ENCODE measurements around the gene TPK1.
"Not testable (repeated sequence)": the region's sequence is repeated elsewhere in the genome, so short reads cannot be mapped to it uniquely, and the experiment has no call there.

TPK1 gene

DNA sequence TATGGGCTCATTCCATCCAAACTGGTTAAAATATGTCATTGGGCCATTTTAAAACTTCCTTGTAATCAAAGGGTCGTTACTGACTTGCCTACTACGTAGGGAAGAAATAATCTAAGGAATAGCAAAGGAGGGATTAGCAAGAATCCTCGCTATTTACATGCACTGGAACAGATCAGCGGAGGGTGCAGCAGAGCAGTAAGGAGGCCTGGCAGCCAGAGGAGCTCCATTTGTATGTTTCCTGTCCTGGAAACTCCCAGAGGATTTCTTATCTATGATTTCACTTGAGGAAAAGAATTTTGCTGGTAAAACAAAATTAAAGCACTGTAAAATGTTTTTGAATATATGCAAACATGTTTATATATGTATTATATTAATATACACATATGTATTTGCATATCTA lies 107.3 kb downstream of the TPK1 start:
- H3K36me3 Mint-ChIP-seq (ENCODE audit: insufficient read depth) = no peaks in the 10 kb centered on the region
- H3K27me3 Mint-ChIP-seq = no peaks in the 10 kb centered on the region
- no peak overlapping the region for H3K4me3 Mint-ChIP-seq
- no peak for DNase-seq (ENCODE audit: low spot score in 2 of 2)
- H3K4me1 Mint-ChIP-seq = no peaks in the 10 kb centered on the region
- H3K27ac Mint-ChIP-seq (ENCODE audit: low read depth) = no peak overlapping the region
- ATAC-seq (replicated peaks; ENCODE audit: extremely low read depth, poor library complexity, severe bottlenecking) = no peak
- no peaks in the 10 kb centered on the region for H3K9me3 Mint-ChIP-seq

DNA sequence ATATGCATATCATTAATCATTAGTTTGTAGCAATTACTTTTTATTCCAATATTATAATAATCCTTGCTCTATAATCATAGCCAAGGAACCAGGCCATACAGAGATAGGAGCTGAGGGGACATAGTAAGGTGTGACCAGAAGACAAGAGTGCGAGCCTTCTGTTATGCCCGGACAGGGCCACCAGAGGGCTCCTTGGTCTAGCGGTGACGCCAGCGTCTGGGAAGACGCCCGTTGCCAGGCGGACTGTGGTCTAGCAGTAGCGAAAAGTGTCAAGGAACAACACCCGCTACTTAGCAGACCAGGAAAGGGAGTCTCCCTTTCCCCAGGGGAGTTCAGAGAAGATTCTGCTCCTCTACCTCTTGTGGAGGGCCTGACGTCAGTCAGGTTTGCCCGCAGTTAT lies 109.0 kb downstream of the TPK1 start:
- not testable (repeated sequence) for H3K27me3 Mint-ChIP-seq; H3K4me1 Mint-ChIP-seq; H3K9me3 Mint-ChIP-seq; H3K36me3 Mint-ChIP-seq (ENCODE audit: insufficient read depth); DNase-seq (ENCODE audit: low spot score in 2 of 2); ATAC-seq (replicated peaks; ENCODE audit: extremely low read depth, poor library complexity, severe bottlenecking); H3K27ac Mint-ChIP-seq (ENCODE audit: low read depth); H3K4me3 Mint-ChIP-seq

DNA sequence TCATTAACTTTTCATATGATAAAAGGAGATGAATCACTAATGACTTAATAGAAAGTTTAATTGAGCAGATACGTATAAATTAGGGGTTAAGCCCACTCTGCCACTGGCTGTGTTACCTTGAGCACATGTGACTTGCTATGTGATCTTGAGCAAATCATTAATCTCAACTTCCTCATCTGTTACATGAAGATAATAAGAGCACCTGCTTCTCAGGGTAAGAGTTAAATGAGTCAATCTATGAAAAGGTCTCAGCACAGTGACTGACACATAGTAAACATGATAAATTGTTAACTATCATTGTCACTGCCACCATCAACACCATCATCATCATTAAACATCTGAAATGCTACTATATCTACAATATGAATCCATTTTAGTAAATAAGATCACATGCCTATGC lies 110.8 kb downstream of the TPK1 start:
- no peaks in the 10 kb centered on the region for H3K27me3 Mint-ChIP-seq

DNA sequence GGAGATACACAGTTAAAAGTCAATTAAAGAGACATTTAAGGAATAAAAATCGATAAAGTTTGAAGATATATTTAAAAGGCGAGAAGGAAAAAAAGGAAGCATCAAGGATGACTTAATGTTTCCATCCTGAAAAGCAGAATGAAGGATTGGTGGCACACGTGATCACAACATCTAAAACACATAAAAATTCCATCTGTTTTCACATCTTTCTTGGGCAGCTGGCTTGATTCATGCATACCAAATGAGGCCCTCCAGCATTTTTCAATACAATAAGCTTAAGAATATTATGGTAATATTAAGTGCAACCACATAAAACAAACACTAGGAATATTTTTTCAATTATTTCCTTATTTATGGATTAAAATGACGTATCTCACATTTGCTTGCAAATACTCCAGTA lies 112.6 kb downstream of the TPK1 start:
- no peak for ATAC-seq (replicated peaks; ENCODE audit: extremely low read depth, poor library complexity, severe bottlenecking)
- no peak overlapping the region for H3K4me3 Mint-ChIP-seq

More for the DNA sequence above, 110.8 kb downstream of the TPK1 start:
- H3K27ac Mint-ChIP-seq (ENCODE audit: low read depth) = no peak overlapping the region
- no peak for ATAC-seq (replicated peaks; ENCODE audit: extremely low read depth, poor library complexity, severe bottlenecking)
- no peak for DNase-seq (ENCODE audit: low spot score in 2 of 2)
- H3K4me1 Mint-ChIP-seq = peaks cover 7% of the 10 kb centered on the region
- no peak overlapping the region for H3K4me3 Mint-ChIP-seq
- H3K9me3 Mint-ChIP-seq = no peaks in the 10 kb centered on the region
- H3K36me3 Mint-ChIP-seq (ENCODE audit: insufficient read depth) = peaks cover 1% of the 10 kb centered on the region

DNA sequence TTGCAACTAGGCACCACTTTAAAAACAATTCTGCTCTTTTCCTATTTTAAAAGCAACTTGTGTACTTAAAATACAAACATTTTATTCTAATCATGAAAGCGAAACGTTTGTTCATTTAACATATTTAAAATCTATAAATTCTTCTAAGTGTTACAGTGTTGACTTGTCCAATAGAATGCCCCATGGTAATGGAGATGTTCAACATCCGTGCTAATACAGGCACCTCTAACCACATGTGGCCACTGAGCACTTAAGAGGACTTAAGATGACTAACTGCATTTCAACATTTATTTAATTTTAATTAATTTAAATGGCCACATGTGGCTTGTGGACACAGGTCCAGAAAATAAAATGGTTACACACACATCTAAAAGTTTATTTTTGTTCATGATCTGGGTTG lies 115.1 kb downstream of the TPK1 start:
- DNase-seq (ENCODE audit: low spot score in 2 of 2) = no peak
- Mint-ChIP-seq H3K4me3 (no peak overlapping the region), H3K27ac (ENCODE audit: low read depth) (no peak overlapping the region), H3K27me3 (no peaks in the 10 kb centered on the region), H3K9me3 (peaks cover 6% of the 10 kb centered on the region), H3K36me3 (ENCODE audit: insufficient read depth) (peaks cover 1% of the 10 kb centered on the region), H3K4me1 (peaks cover 7% of the 10 kb centered on the region)
- no peak for ATAC-seq (replicated peaks; ENCODE audit: extremely low read depth, poor library complexity, severe bottlenecking)

More for the DNA sequence above, 112.6 kb downstream of the TPK1 start:
- peaks cover 6% of the 10 kb centered on the region for H3K9me3 Mint-ChIP-seq
- H3K36me3 Mint-ChIP-seq (ENCODE audit: insufficient read depth) = peaks cover 1% of the 10 kb centered on the region
- DNase-seq (ENCODE audit: low spot score in 2 of 2) = no peak
- H3K4me1 Mint-ChIP-seq = peaks cover 7% of the 10 kb centered on the region
- no peak overlapping the region for H3K27ac Mint-ChIP-seq (ENCODE audit: low read depth)
- no peaks in the 10 kb centered on the region for H3K27me3 Mint-ChIP-seq

DNA sequence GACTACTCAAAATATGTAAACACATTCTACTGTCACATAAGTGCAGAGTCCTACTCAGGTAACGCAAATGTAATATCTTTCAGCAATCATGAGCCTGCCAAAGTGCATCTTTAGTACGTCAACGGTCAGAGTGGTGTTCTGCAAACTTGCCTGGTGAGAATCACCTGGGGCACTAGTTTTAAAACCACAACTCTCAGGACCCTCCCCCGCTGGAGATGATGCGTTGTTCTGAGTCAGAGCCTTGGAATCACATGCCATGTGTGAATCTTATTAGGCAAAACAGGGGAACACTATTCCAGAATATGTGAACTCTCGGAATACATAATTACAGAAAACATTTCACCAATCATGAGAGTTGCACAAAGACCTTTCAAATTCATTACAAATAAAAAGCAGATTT lies 115.7 kb downstream of the TPK1 start:
- H3K4me1 Mint-ChIP-seq = peaks cover 7% of the 10 kb centered on the region
- DNase-seq (ENCODE audit: low spot score in 2 of 2) = no peak
- H3K27ac Mint-ChIP-seq (ENCODE audit: low read depth) = no peak overlapping the region

DNA sequence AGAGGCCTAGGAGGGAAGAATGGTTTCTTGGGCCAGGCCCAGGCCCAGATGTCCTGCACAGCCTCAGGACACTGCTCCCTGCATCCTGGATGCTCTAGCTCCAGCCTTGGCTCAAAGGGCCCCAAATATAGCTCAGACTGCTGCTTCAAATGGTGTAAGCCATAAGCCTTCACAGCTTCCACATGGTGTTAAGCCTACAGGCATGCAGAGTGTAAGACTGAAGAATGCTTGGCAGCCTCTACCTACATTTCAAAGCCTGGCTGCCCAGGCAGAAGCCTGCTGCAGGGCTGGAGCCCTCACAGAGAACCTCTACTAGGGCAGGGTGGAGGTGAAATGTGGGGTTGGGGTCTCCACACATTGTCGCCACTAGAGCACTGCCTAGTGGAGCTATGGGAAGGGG lies 118.1 kb downstream of the TPK1 start:
- Mint-ChIP-seq H3K4me1 (peaks cover 22% of the 10 kb centered on the region), H3K27me3 (no peaks in the 10 kb centered on the region), H3K36me3 (ENCODE audit: insufficient read depth) (peaks cover 1% of the 10 kb centered on the region), H3K4me3 (no peak overlapping the region), H3K27ac (ENCODE audit: low read depth) (no peak overlapping the region), H3K9me3 (peaks cover 6% of the 10 kb centered on the region)
- no peak for ATAC-seq (replicated peaks; ENCODE audit: extremely low read depth, poor library complexity, severe bottlenecking)
- DNase-seq (ENCODE audit: low spot score in 2 of 2) = no peak

More for the DNA sequence above, 115.7 kb downstream of the TPK1 start:
- Mint-ChIP-seq H3K27me3 (no peaks in the 10 kb centered on the region), H3K9me3 (peaks cover 6% of the 10 kb centered on the region), H3K36me3 (ENCODE audit: insufficient read depth) (peaks cover 1% of the 10 kb centered on the region), H3K4me3 (no peak overlapping the region)
- ATAC-seq (replicated peaks; ENCODE audit: extremely low read depth, poor library complexity, severe bottlenecking) = no peak

DNA sequence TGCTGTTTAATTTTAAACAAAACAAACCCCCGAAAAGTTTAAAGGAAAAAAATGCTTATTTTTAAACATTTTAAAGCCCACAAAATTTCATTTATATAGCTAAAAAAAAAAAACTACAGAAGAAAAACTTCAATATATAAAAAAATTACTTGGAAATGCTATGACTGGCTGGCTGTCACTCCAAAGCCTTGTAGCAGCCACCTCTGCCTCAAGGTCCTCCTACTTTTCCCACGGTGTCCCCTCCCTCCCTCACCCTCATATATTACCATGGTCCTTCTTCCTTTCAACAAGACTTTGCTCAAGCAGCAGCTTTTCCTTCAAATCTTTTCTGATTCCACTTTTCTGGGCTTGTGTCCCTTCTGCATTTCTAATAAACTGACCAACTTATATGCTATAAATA lies 122.0 kb downstream of the TPK1 start:
- Mint-ChIP-seq H3K4me1 (peaks cover 26% of the 10 kb centered on the region), H3K36me3 (ENCODE audit: insufficient read depth) (no peaks in the 10 kb centered on the region), H3K27ac (ENCODE audit: low read depth) (no peak overlapping the region), H3K9me3 (peaks cover 5% of the 10 kb centered on the region), H3K4me3 (no peak overlapping the region), H3K27me3 (no peaks in the 10 kb centered on the region)
- DNase-seq (ENCODE audit: low spot score in 2 of 2) = no peak
- no peak for ATAC-seq (replicated peaks; ENCODE audit: extremely low read depth, poor library complexity, severe bottlenecking)

DNA sequence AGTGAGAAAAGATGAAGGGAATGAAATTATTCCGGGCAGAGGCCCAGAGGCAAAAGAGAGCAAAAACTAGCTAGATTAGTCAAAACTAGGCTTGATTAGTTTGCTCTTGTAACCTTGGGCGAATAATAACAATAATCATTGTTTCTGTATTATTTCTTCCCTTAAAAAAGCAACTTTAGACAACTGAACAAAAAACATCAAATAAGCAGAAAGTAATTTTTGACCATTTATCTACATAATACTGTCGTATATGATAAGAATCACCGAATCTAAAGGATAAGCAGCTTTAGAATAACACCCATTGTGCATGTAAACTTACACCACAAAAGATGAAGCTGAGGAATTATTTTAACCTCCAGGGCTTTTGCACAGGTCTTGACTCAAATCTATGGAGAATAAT lies 125.1 kb downstream of the TPK1 start:
- Mint-ChIP-seq H3K9me3 (no peaks in the 10 kb centered on the region), H3K27me3 (no peaks in the 10 kb centered on the region), H3K27ac (ENCODE audit: low read depth) (no peak overlapping the region), H3K4me3 (no peak overlapping the region), H3K4me1 (peaks cover 26% of the 10 kb centered on the region), H3K36me3 (ENCODE audit: insufficient read depth) (no peaks in the 10 kb centered on the region)
- no peak for DNase-seq (ENCODE audit: low spot score in 2 of 2)
- no peak for ATAC-seq (replicated peaks; ENCODE audit: extremely low read depth, poor library complexity, severe bottlenecking)

DNA sequence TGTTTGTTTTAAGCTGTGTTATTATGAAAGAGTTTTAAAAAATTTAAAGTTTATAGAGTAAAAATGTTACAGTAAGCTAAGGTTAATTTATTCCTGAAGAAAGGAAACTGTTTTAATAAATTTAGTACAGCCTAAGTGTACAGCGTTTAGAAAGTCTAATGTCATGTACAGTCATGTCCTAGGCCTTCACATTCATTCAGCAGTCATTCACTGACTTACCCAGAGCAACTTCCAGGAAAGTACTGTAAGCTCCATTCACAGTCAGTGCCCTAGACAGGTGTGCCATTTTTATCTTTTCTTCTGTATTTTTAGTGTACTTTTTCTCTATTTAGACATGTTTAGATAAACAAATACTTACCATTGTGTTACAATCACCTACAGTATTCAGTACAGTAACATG lies 126.8 kb downstream of the TPK1 start:
- Mint-ChIP-seq H3K9me3 (no peaks in the 10 kb centered on the region), H3K27ac (ENCODE audit: low read depth) (no peak overlapping the region), H3K4me1 (peaks cover 15% of the 10 kb centered on the region), H3K36me3 (ENCODE audit: insufficient read depth) (peaks cover 1% of the 10 kb centered on the region), H3K27me3 (no peaks in the 10 kb centered on the region), H3K4me3 (no peak overlapping the region)
- ATAC-seq (replicated peaks; ENCODE audit: extremely low read depth, poor library complexity, severe bottlenecking) (no peak), DNase-seq (ENCODE audit: low spot score in 2 of 2) (no peak)

DNA sequence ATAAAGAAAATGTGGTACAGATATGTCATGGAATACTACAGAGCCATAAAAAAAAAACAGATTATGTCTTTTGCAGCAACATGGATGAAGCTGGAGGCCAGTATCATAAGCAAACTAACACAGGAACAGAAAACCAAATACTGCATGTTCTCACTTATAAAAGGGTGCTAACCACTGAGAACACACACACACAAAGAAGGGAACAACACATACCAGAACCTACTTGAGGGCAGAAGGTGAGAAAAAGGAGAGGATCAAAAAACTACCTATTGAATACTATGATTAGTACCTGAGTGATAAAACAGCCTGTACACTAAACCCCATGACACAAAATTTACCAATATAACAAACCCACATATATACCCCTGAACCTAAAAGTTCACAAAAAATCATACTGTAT lies 144.6 kb downstream of the TPK1 start:
- Mint-ChIP-seq H3K36me3 (ENCODE audit: insufficient read depth) (peaks cover 2% of the 10 kb centered on the region), H3K4me3 (no peak overlapping the region), H3K9me3 (no peaks in the 10 kb centered on the region), H3K27ac (ENCODE audit: low read depth) (no peak overlapping the region), H3K4me1 (peaks cover 16% of the 10 kb centered on the region), H3K27me3 (no peaks in the 10 kb centered on the region)
- no peak for DNase-seq (ENCODE audit: low spot score in 2 of 2)
- ATAC-seq (replicated peaks; ENCODE audit: extremely low read depth, poor library complexity, severe bottlenecking) = peak; percentile 32

DNA sequence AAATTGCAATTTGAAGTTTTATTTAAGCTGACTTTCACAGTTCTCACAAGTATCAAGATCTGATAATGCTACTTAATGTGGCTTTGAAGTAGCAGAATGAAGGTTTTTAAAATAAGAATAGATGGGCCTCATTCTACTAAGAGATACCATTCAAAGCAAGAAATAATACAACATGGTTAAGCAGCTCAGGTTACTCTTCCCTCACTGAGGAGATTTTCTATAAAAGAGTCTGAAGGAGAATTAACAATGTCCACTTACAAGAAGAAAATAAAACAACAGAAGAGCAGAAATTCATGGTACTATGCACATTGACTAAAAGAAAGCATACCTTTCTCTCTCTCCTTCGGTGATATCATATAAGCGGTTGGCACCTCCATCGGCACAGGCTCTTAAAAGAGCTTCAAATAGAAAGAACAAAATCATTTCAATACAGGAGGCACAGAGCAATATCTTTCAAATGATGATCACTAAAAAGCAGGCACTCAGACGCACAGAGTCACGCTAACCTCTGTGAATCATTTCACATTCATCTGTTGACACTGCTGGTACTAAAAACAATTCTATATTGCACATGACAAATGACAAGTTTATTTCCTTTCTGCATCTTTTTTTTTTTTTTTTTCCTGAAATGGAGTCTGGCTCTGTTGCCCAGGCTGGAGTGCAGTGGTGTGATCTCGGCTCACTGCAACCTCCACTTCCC lies 153.1 kb downstream of the TPK1 start:
- H3K27me3 Mint-ChIP-seq = no peaks in the 10 kb centered on the region
- ATAC-seq (replicated peaks; ENCODE audit: extremely low read depth, poor library complexity, severe bottlenecking) = no peak
- H3K36me3 Mint-ChIP-seq (ENCODE audit: insufficient read depth) = no peaks in the 10 kb centered on the region

DNA sequence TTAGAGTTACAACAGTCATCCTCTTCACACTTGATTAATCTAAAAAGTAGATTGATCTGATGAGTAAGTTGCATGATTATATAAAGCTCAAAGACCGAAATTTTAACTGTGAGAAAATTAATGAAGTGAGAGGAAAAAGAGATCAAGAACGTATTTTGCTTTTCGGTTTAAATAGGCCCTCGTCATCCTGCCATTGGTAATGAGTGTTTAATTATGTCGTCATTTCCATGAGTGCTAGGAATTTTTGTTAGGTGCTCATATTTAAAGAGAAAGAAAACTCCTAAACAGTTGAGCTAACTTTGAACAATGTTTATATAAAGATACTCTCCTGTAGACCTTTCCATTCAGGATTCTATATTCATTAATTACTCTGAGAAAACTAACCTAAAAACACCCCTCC lies 159.4 kb downstream of the TPK1 start:
- H3K4me1 Mint-ChIP-seq = no peaks in the 10 kb centered on the region
- no peaks in the 10 kb centered on the region for H3K9me3 Mint-ChIP-seq
- ATAC-seq (replicated peaks; ENCODE audit: extremely low read depth, poor library complexity, severe bottlenecking) (no peak), DNase-seq (ENCODE audit: low spot score in 2 of 2) (no peak)
- no peak overlapping the region for H3K4me3 Mint-ChIP-seq
- no peak overlapping the region for H3K27ac Mint-ChIP-seq (ENCODE audit: low read depth)
- H3K36me3 Mint-ChIP-seq (ENCODE audit: insufficient read depth) = no peaks in the 10 kb centered on the region
- H3K27me3 Mint-ChIP-seq = no peaks in the 10 kb centered on the region

More for the DNA sequence above, 153.1 kb downstream of the TPK1 start:
- Mint-ChIP-seq H3K4me3 (no peak overlapping the region), H3K9me3 (no peaks in the 10 kb centered on the region), H3K4me1 (no peaks in the 10 kb centered on the region), H3K27ac (ENCODE audit: low read depth) (peak overlapping the region; percentile 14)
- DNase-seq (ENCODE audit: low spot score in 2 of 2) = no peak

Data from central memory CD8-positive, alpha-beta T cell (primary cell).